Activated CD4-positive, alpha-beta T cell treated with anti-CD3 and anti-CD28 coated beads, Interleukin-10, Interleukin-2, amounts not matched to agents 100 ng/mL and 50 ng/mL, durations not matched to agents 16 hours and 8 hours (primary cell): ENCODE data around the gene COX7A2L.
"Not testable (repeated sequence)": the region's sequence is repeated elsewhere in the genome, so short reads cannot be mapped to it uniquely, and the experiment has no call there.

ENCODE experiments used
- DNase-seq: peaks from one replicate; pipeline ENCODE4 v3.0.0-alpha.2; 2020

The COX7A2L gene

GRCh38 chr2:42360890-42361727 is at the start of gene COX7A2L:
Gene COX7A2L (minus strand): TSS chr2:42361217. CDS start chr2:42361161, 56 bp downstream.
- DNase-seq, result peak; percentile 98

- no peak for DNase-seq
Observed at GRCh38 chr2:42408009-42408408, 47.0 kb upstream of the COX7A2L start.

- DNase-seq, result no peak
Observed at GRCh38 chr2:42407476-42407875, 46.5 kb upstream of the COX7A2L start.

GRCh38 chr2:42404676-42405075 is 43.7 kb upstream of the COX7A2L start:
- DNase-seq, result no peak

GRCh38 chr2:42401773-42402172 is 40.8 kb upstream of the COX7A2L start:
- DNase-seq, result no peak

GRCh38 chr2:42398052-42398451 is 37.0 kb upstream of the COX7A2L start:
- DNase-seq, result not testable (repeated sequence)

- not testable (repeated sequence) for DNase-seq
Observed at GRCh38 chr2:42393320-42393719, 32.3 kb upstream of the COX7A2L start.

- DNase-seq, result no peak
Observed at GRCh38 chr2:42392191-42392590, 31.2 kb upstream of the COX7A2L start.

- no peak for DNase-seq
Observed at GRCh38 chr2:42390401-42390969, 29.5 kb upstream of the COX7A2L start.

- peak; percentile 16 for DNase-seq
Observed at GRCh38 chr2:42386682-42387081, 25.7 kb upstream of the COX7A2L start.

- no peak for DNase-seq
Observed at GRCh38 chr2:42385225-42385624, 24.2 kb upstream of the COX7A2L start.

GRCh38 chr2:42383855-42384530 is 23.0 kb upstream of the COX7A2L start:
- DNase-seq, result no peak

- DNase-seq, result no peak
Observed at GRCh38 chr2:42382144-42382543, 21.1 kb upstream of the COX7A2L start.

GRCh38 chr2:42380026-42380425 is 19.0 kb upstream of the COX7A2L start:
- DNase-seq, result not testable (repeated sequence)

GRCh38 chr2:42378415-42378814 is 17.4 kb upstream of the COX7A2L start:
- no peak for DNase-seq

- no peak for DNase-seq
Observed at GRCh38 chr2:42376758-42377157, 15.7 kb upstream of the COX7A2L start.

- DNase-seq, result no peak
Observed at GRCh38 chr2:42372474-42373200, 11.6 kb upstream of the COX7A2L start.

- no peak for DNase-seq
Observed at GRCh38 chr2:42371611-42372473, 10.8 kb upstream of the COX7A2L start.

GRCh38 chr2:42369532-42370229 is 8.7 kb upstream of the COX7A2L start:
- DNase-seq, result no peak

GRCh38 chr2:42368817-42369531 is 8.0 kb upstream of the COX7A2L start:
- DNase-seq, result no peak

GRCh38 chr2:42367835-42368234 is 6.8 kb upstream of the COX7A2L start:
- no peak for DNase-seq
